ENCODE data around the gene MLLT6.

MLLT6 gene

GRCh38 chr17:38674014-38674748 is 30.9 kb upstream of the MLLT6 start:
- in situ Hi-C loops (cut with HindIII; ENCODE audit: low sequenced_read_pairs), result loop anchor here (5.0 to 25.0 kb wide), 2 partner anchors 33 to 137 kb away; partner anchors contain the start of gene MLLT6

- in situ Hi-C loops (cut with HindIII; ENCODE audit: low sequenced_read_pairs), result loop anchor here (5.0 to 25.0 kb wide), 2 partner anchors 32 to 138 kb away; partner anchors contain the start of gene MLLT6
Observed at GRCh38 chr17:38674749-38675615, 30.1 kb upstream of the MLLT6 start, which contains the start of gene EPOP. TSS of gene EPOP (minus strand) at chr17:38674957. CDS start at chr17:38674495, 462 bp downstream.

- in situ Hi-C loops (cut with HindIII; ENCODE audit: low sequenced_read_pairs), result no loop called here
Observed at GRCh38 chr17:38676706-38677504, 28.2 kb upstream of the MLLT6 start.

- in situ Hi-C loops (cut with HindIII; ENCODE audit: low sequenced_read_pairs), result no loop called here
Observed at GRCh38 chr17:38677819-38678218, 27.3 kb upstream of the MLLT6 start.

- in situ Hi-C loops (cut with HindIII; ENCODE audit: low sequenced_read_pairs), result loop anchor here (10.0 kb wide), 1 partner anchor 246 kb away; no protein-coding TSS in a partner anchor
Observed at GRCh38 chr17:38681096-38681495, 24.0 kb upstream of the MLLT6 start.

- in situ Hi-C loops (cut with HindIII; ENCODE audit: low sequenced_read_pairs), result loop anchor here (10.0 kb wide), 1 partner anchor 251 kb away; no protein-coding TSS in a partner anchor
Observed at GRCh38 chr17:38685491-38685890, 19.6 kb upstream of the MLLT6 start.

GRCh38 chr17:38687286-38687685 is 17.8 kb upstream of the MLLT6 start:
- in situ Hi-C loops (cut with HindIII; ENCODE audit: low sequenced_read_pairs), result loop anchor here (10.0 kb wide), 1 partner anchor 252 kb away; no protein-coding TSS in a partner anchor

GRCh38 chr17:38690386-38690785 is 14.7 kb upstream of the MLLT6 start:
- in situ Hi-C loops (cut with HindIII; ENCODE audit: low sequenced_read_pairs), result no loop called here

GRCh38 chr17:38691154-38691553 is 13.9 kb upstream of the MLLT6 start:
- in situ Hi-C loops (cut with HindIII; ENCODE audit: low sequenced_read_pairs), result no loop called here

GRCh38 chr17:38693700-38694329 is 11.3 kb upstream of the MLLT6 start:
- in situ Hi-C loops (cut with HindIII; ENCODE audit: low sequenced_read_pairs), result no loop called here

GRCh38 chr17:38697061-38697820 is 7.8 kb upstream of the MLLT6 start:
- in situ Hi-C loops (cut with HindIII; ENCODE audit: low sequenced_read_pairs), result no loop called here

- in situ Hi-C loops (cut with HindIII; ENCODE audit: low sequenced_read_pairs), result no loop called here
Observed at GRCh38 chr17:38698760-38699159, 6.3 kb upstream of the MLLT6 start.

GRCh38 chr17:38701504-38702165 is 3.4 kb upstream of the MLLT6 start:
- in situ Hi-C loops (cut with HindIII; ENCODE audit: low sequenced_read_pairs), result no loop called here

- in situ Hi-C loops (cut with HindIII; ENCODE audit: low sequenced_read_pairs), result no loop called here
Observed at GRCh38 chr17:38702166-38702915, 2.7 kb upstream of the MLLT6 start.

GRCh38 chr17:38702916-38703741 is 1.9 kb upstream of the MLLT6 start:
- in situ Hi-C loops (cut with HindIII; ENCODE audit: low sequenced_read_pairs), result no loop called here

- in situ Hi-C loops (cut with HindIII; ENCODE audit: low sequenced_read_pairs), result no loop called here
Observed at GRCh38 chr17:38703742-38704605, 1.1 kb upstream of the MLLT6 start.

- in situ Hi-C loops (cut with HindIII; ENCODE audit: low sequenced_read_pairs), result loop anchor here (5.0 kb wide), 1 partner anchor 33 kb away; the partner anchor contains the start of gene EPOP
Observed at GRCh38 chr17:38705523-38705802, 390 bp downstream of the MLLT6 start.
